HG02678 (cell line): ENCODE data around the gene RNF25.

Experiments
- ATAC-seq: cut with Tn5 transposase; IDR thresholded peaks from one replicate; pipeline ENCODE4 v1.9.1; 2021; ENCODE audit warnings: mild to moderate bottlenecking, moderate library complexity; ENCODE audit not compliant: unreplicated experiment

The RNF25 gene

GRCh38 chr2:218631837-218632236, 40.0 kb downstream of the RNF25 start:
- no peak for ATAC-seq

GRCh38 chr2:218627939-218628338, 43.9 kb downstream of the RNF25 start:
- no peak for ATAC-seq

GRCh38 chr2:218626369-218626768, 45.4 kb downstream of the RNF25 start:
- ATAC-seq = no peak

GRCh38 chr2:218623366-218623705, 48.5 kb downstream of the RNF25 start:
- ATAC-seq = no peak

GRCh38 chr2:218622606-218623365, 49.0 kb downstream of the RNF25 start:
- no peak for ATAC-seq

- ATAC-seq = no peak
These were observed 50.8 kb downstream of the RNF25 start for GRCh38 chr2:218621007-218621406.

GRCh38 chr2:218618102-218618860, 53.5 kb downstream of the RNF25 start:
- no peak for ATAC-seq

- ATAC-seq = no peak
These were observed 55.9 kb downstream of the RNF25 start for GRCh38 chr2:218615868-218616315.
